IMR-90 (cell line): ENCODE results near the gene KDM6B.

Experiments
- FOS ChIP-seq: fragments of 150-350 bp; IDR thresholded peaks from 2 replicates; pipeline ENCODE4 v1.6.1; 2016; ENCODE audit warnings: low read depth, low read length
- TF ChIP-seq, protein P1 (sequence below): conservative IDR thresholded peaks from 2 replicates; pipeline ENCODE4 v1.5.1; 2012; ENCODE audit warnings: mild to moderate bottlenecking, low read depth, low read length, improper control_type of control experiment

DNA sequence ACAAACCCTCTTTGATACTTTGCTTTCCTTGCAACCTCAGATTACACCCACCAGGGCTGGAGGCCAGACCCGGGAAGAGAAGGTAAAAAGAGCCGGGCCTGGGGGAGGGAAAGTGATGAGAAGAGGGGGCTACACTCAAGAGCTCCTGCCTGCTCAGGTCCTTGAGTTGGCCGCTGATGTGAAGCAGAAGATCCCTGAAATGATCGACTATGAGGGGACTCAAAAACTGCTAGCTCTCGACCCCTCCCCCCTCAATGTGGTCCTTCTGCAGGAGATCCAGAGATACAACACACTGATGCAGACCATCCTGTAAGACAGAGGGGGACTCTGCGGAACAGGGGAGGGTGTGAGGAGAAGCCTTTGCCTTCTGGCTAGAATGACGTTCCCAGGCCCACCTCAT is 2.8 kb upstream of the KDM6B start:
- TF ChIP-seq, protein P1, sequence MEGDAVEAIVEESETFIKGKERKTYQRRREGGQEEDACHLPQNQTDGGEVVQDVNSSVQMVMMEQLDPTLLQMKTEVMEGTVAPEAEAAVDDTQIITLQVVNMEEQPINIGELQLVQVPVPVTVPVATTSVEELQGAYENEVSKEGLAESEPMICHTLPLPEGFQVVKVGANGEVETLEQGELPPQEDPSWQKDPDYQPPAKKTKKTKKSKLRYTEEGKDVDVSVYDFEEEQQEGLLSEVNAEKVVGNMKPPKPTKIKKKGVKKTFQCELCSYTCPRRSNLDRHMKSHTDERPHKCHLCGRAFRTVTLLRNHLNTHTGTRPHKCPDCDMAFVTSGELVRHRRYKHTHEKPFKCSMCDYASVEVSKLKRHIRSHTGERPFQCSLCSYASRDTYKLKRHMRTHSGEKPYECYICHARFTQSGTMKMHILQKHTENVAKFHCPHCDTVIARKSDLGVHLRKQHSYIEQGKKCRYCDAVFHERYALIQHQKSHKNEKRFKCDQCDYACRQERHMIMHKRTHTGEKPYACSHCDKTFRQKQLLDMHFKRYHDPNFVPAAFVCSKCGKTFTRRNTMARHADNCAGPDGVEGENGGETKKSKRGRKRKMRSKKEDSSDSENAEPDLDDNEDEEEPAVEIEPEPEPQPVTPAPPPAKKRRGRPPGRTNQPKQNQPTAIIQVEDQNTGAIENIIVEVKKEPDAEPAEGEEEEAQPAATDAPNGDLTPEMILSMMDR, result no peak
- TF ChIP-seq FOS, result no peak
